ENCODE data around the gene NYAP1. TPM values are rescaled to one million over a fixed set of nuclear protein-coding genes. Genes with fewer than 3 reads are reported as not detected.

Gene NYAP1
- total and polyA plus RNA-seq, 2 experiments from 2014 or later, result 0.68 to 1.6 TPM

GRCh38 chr7:100455206-100455605 lies 28.5 kb upstream of the NYAP1 start:
- 93% methylated on average over 3 of the region's 3 CpGs for WGBS (ENCODE audit: low lambda C conversion rate, missing lambda C conversion rate)
- Histone ChIP-seq H3K27ac (no peak overlapping the region), H3K4me3 (no peak overlapping the region), H2AFZ (no peak overlapping the region), H3K36me3 (replicated peaks; ENCODE audit: insufficient read depth, low read depth) (no peaks in the 10 kb centered on the region), H3K79me2 (no peaks in the 10 kb centered on the region), H3K27me3 (no peaks in the 10 kb centered on the region), H3K4me1 (ENCODE audit: insufficient read depth) (no peaks in the 10 kb centered on the region), H3K9me2 (replicated peaks; ENCODE audit: insufficient read depth) (no peaks in the 10 kb centered on the region), H3K9me3 (ENCODE audit: low read depth) (no peaks in the 10 kb centered on the region), H3K4me2 (no peak overlapping the region), H4K20me1 (ENCODE audit: insufficient read depth, poor library complexity, severe bottlenecking) (no peaks in the 10 kb centered on the region)
- no peak for TF ChIP-seq EZH2phosphoT487 (IDR thresholded peaks at IDR 0.05; ENCODE audit: low read depth, severe bottlenecking, unreplicated experiment)
- TF ChIP-seq, protein P1, sequence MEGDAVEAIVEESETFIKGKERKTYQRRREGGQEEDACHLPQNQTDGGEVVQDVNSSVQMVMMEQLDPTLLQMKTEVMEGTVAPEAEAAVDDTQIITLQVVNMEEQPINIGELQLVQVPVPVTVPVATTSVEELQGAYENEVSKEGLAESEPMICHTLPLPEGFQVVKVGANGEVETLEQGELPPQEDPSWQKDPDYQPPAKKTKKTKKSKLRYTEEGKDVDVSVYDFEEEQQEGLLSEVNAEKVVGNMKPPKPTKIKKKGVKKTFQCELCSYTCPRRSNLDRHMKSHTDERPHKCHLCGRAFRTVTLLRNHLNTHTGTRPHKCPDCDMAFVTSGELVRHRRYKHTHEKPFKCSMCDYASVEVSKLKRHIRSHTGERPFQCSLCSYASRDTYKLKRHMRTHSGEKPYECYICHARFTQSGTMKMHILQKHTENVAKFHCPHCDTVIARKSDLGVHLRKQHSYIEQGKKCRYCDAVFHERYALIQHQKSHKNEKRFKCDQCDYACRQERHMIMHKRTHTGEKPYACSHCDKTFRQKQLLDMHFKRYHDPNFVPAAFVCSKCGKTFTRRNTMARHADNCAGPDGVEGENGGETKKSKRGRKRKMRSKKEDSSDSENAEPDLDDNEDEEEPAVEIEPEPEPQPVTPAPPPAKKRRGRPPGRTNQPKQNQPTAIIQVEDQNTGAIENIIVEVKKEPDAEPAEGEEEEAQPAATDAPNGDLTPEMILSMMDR (IDR thresholded peaks at IDR 0.05; ENCODE audit: poor library complexity), result no peak
- no peak for DNase-seq (ENCODE audit: low spot score)

DNA sequence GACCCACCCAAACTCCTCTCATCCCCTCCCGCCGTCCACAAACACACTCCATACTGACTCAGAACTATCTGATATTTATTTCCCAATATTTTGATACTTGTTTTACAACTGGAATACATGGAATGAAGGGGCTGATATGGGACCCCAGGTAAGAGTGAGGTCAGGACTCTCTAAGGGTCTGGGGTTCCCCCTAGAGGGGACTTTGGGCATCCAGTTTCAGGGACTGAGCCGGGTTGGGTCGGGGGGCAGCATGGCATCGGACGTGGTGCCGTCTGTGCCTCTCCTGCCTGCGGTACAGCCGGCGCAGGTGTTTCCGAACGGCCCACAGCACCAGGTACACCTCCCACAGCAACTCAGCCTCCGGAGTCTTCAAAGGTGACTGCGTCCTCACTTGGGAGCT lies 27.2 kb upstream of the NYAP1 start:
- TF ChIP-seq EZH2 (IDR thresholded peaks at IDR 0.05; ENCODE audit: borderline replicate concordance) (no peak), EZH2phosphoT487 (IDR thresholded peaks at IDR 0.05; ENCODE audit: low read depth, severe bottlenecking, unreplicated experiment) (no peak)
- TF ChIP-seq, protein P1 (IDR thresholded peaks at IDR 0.05; ENCODE audit: poor library complexity), result no peak
- 94% methylated on average over 14 of the region's 14 CpGs for WGBS (ENCODE audit: low lambda C conversion rate, missing lambda C conversion rate)
- no peaks in the 10 kb centered on the region for H3K9me3 ChIP-seq (ENCODE audit: low read depth)
- no peak overlapping the region for H3K4me2 ChIP-seq
- no peak overlapping the region for H3K4me3 ChIP-seq
- no peak overlapping the region for H3K27ac ChIP-seq
- no peaks in the 10 kb centered on the region for H3K27me3 ChIP-seq
- no peaks in the 10 kb centered on the region for H3K9me2 ChIP-seq (replicated peaks; ENCODE audit: insufficient read depth)
- no peaks in the 10 kb centered on the region for H4K20me1 ChIP-seq (ENCODE audit: insufficient read depth, poor library complexity, severe bottlenecking)
- no peaks in the 10 kb centered on the region for H3K4me1 ChIP-seq (ENCODE audit: insufficient read depth)
- H3K36me3 ChIP-seq (replicated peaks; ENCODE audit: insufficient read depth, low read depth), result no peaks in the 10 kb centered on the region
- no peaks in the 10 kb centered on the region for H3K79me2 ChIP-seq
- DNase-seq (ENCODE audit: low spot score), result no peak
- H2AFZ ChIP-seq, result no peak overlapping the region

- H3K9me2 ChIP-seq (replicated peaks; ENCODE audit: insufficient read depth), result no peaks in the 10 kb centered on the region
- TF ChIP-seq EZH2phosphoT487 (IDR thresholded peaks at IDR 0.05; ENCODE audit: low read depth, severe bottlenecking, unreplicated experiment) (no peak), EZH2 (IDR thresholded peaks at IDR 0.05; ENCODE audit: borderline replicate concordance) (no peak)
- TF ChIP-seq, protein P1 (IDR thresholded peaks at IDR 0.05; ENCODE audit: poor library complexity), result no peak
- no peak overlapping the region for H3K4me3 ChIP-seq
- H3K36me3 ChIP-seq (replicated peaks; ENCODE audit: insufficient read depth, low read depth), result no peaks in the 10 kb centered on the region
- WGBS (ENCODE audit: low lambda C conversion rate, missing lambda C conversion rate), result 90% methylated on average over 6 of the region's 6 CpGs
- no peaks in the 10 kb centered on the region for H3K27me3 ChIP-seq
- H3K4me2 ChIP-seq, result no peak overlapping the region
- no peak for DNase-seq (ENCODE audit: low spot score)
- no peaks in the 10 kb centered on the region for H3K9me3 ChIP-seq (ENCODE audit: low read depth)
- no peaks in the 10 kb centered on the region for H3K79me2 ChIP-seq
- no peak overlapping the region for H3K27ac ChIP-seq
- H2AFZ ChIP-seq, result no peak overlapping the region
- no peaks in the 10 kb centered on the region for H4K20me1 ChIP-seq (ENCODE audit: insufficient read depth, poor library complexity, severe bottlenecking)
- no peaks in the 10 kb centered on the region for H3K4me1 ChIP-seq (ENCODE audit: insufficient read depth)
Observed at GRCh38 chr7:100457033-100457432, 26.7 kb upstream of the NYAP1 start.

DNA sequence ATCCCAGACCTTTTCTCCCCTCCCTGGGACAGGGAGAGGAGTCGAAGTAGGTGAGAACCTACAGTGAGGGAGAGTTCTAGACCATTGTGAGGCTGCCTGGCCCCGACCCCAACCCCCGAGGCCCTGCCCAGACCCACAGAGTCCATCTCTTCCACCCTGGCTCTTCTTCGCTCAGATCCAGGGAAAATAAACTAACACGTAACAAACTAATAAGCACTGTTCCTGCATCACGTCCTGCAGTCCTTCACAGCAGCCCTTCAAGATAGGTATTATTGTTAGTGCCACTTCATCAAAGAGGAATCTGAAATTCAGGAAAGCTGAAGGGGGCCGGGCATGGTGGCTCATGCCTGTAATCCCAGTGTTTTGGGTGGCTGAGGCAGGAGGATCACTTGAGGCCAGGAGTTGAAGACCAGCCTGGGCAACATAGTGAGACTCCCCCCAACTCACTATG lies 19.5 kb upstream of the NYAP1 start, which contains the start of gene SPACDR:
Gene SPACDR (minus strand): TSS at position 51 of the 451 bp plus-strand sequence. CDS start 235 bp downstream, outside the sequence.
- Histone ChIP-seq H3K4me2 (no peak within 1 kb of the TSS), H3K9me3 (ENCODE audit: low read depth) (no peaks in the 10 kb centered on the region), H2AFZ (no peak within 1 kb of the TSS), H3K4me3 (no peak within 1 kb of the TSS), H3K27ac (no peak within 1 kb of the TSS), H4K20me1 (ENCODE audit: insufficient read depth, poor library complexity, severe bottlenecking) (no peaks in the 10 kb centered on the region), H3K9me2 (replicated peaks; ENCODE audit: insufficient read depth) (no peaks in the 10 kb centered on the region), H3K36me3 (replicated peaks; ENCODE audit: insufficient read depth, low read depth) (no peaks in the 10 kb centered on the region), H3K4me1 (ENCODE audit: insufficient read depth) (peaks cover 8% of the 10 kb centered on the region), H3K27me3 (no peaks in the 10 kb centered on the region), H3K79me2 (no peaks in the 10 kb centered on the region)
- TF ChIP-seq, protein P1 (IDR thresholded peaks at IDR 0.05; ENCODE audit: poor library complexity), result no peak
- TF ChIP-seq EZH2phosphoT487 (IDR thresholded peaks at IDR 0.05; ENCODE audit: low read depth, severe bottlenecking, unreplicated experiment) (no peak), EZH2 (IDR thresholded peaks at IDR 0.05; ENCODE audit: borderline replicate concordance) (no peak)
- no peak for DNase-seq (ENCODE audit: low spot score)
- 86% methylated on average over 7 of the region's 7 CpGs for WGBS (ENCODE audit: low lambda C conversion rate, missing lambda C conversion rate)
